Prostate gland (tissue), 2 donors: ENCODE measurements around the gene PTPRJ.
"Not testable (repeated sequence)": the region's sequence is repeated elsewhere in the genome, so short reads cannot be mapped to it uniquely, and the experiment has no call there.

Source experiments
- CTCF ChIP-seq, 4 experiments: fragments of 200-600 bp in 2 of 4; fragments of 450-650 bp in 2 of 4; sonication (generic) in 2 of 4; IDR thresholded peaks; 1 replicate in 3 of 4; 2 replicates in 1 of 4; pipeline ENCODE4 v1.5.1; 2016 to 2019; ENCODE audit warnings: antibody characterized with exemption in 4 of 4, mild to moderate bottlenecking in 2 of 4, moderate library complexity in 2 of 4
- POLR2AphosphoS5 ChIP-seq: sonication (generic); formaldehyde crosslinking; IDR thresholded peaks from one replicate; pipeline ENCODE4 v1.6.1; 2017; ENCODE audit warnings: antibody characterized with exemption

GRCh38 chr11:47949001-47949675 is 31.2 kb upstream of the PTPRJ start:
- not testable (repeated sequence) for TF ChIP-seq POLR2AphosphoS5; CTCF (IDR thresholded peaks at IDR 0.05)
